ENCODE measurements around the gene SLC24A3.
"Not testable (repeated sequence)": the region's sequence is repeated elsewhere in the genome, so short reads cannot be mapped to it uniquely, and the experiment has no call there.

SLC24A3 gene

GRCh38 chr20:19659448-19659847 is 447.0 kb downstream of the SLC24A3 start:
- DNase-seq (ENCODE audit: extremely low read depth in 1 of 2, low read depth in 1 of 2) = no peak

- no peak for DNase-seq (ENCODE audit: extremely low read depth in 1 of 2, low read depth in 1 of 2)
Observed at GRCh38 chr20:19660808-19661378, 448.5 kb downstream of the SLC24A3 start.

- peak in 1 of 2 donors; percentile 17 for DNase-seq (ENCODE audit: extremely low read depth in 1 of 2, low read depth in 1 of 2)
Observed at GRCh38 chr20:19661717-19662636, 449.5 kb downstream of the SLC24A3 start.

GRCh38 chr20:19662637-19662995 is 450.2 kb downstream of the SLC24A3 start:
- DNase-seq (ENCODE audit: extremely low read depth in 1 of 2, low read depth in 1 of 2) = no peak

- DNase-seq (ENCODE audit: extremely low read depth in 1 of 2, low read depth in 1 of 2) = no peak
Observed at GRCh38 chr20:19668418-19668817, 456.0 kb downstream of the SLC24A3 start.

GRCh38 chr20:19670829-19671228 is 458.4 kb downstream of the SLC24A3 start:
- DNase-seq (ENCODE audit: extremely low read depth in 1 of 2, low read depth in 1 of 2) = no peak

GRCh38 chr20:19671374-19671773 is 458.9 kb downstream of the SLC24A3 start:
- DNase-seq (ENCODE audit: extremely low read depth in 1 of 2, low read depth in 1 of 2) = no peak

- no peak for DNase-seq (ENCODE audit: extremely low read depth in 1 of 2, low read depth in 1 of 2)
Observed at GRCh38 chr20:19672498-19672897, 460.1 kb downstream of the SLC24A3 start.

GRCh38 chr20:19673575-19673974 is 461.1 kb downstream of the SLC24A3 start:
- no peak for DNase-seq (ENCODE audit: extremely low read depth in 1 of 2, low read depth in 1 of 2)

GRCh38 chr20:19676202-19676601 is 463.8 kb downstream of the SLC24A3 start:
- DNase-seq (ENCODE audit: extremely low read depth in 1 of 2, low read depth in 1 of 2) = no peak

- DNase-seq (ENCODE audit: extremely low read depth in 1 of 2, low read depth in 1 of 2) = no peak
Observed at GRCh38 chr20:19677336-19677735, 464.9 kb downstream of the SLC24A3 start.

- not testable (repeated sequence) for DNase-seq (ENCODE audit: extremely low read depth in 1 of 2, low read depth in 1 of 2)
Observed at GRCh38 chr20:19678591-19678990, 466.1 kb downstream of the SLC24A3 start.

GRCh38 chr20:19679900-19680495 is 467.6 kb downstream of the SLC24A3 start:
- DNase-seq (ENCODE audit: extremely low read depth in 1 of 2, low read depth in 1 of 2) = no peak

GRCh38 chr20:19682249-19682648 is 469.8 kb downstream of the SLC24A3 start:
- no peak for DNase-seq (ENCODE audit: extremely low read depth in 1 of 2, low read depth in 1 of 2)

GRCh38 chr20:19683188-19683587 is 470.7 kb downstream of the SLC24A3 start:
- no peak for DNase-seq (ENCODE audit: extremely low read depth in 1 of 2, low read depth in 1 of 2)

- no peak for DNase-seq (ENCODE audit: extremely low read depth in 1 of 2, low read depth in 1 of 2)
Observed at GRCh38 chr20:19683822-19684221, 471.4 kb downstream of the SLC24A3 start.

- DNase-seq (ENCODE audit: extremely low read depth in 1 of 2, low read depth in 1 of 2) = no peak
Observed at GRCh38 chr20:19688031-19688806, 475.8 kb downstream of the SLC24A3 start.

GRCh38 chr20:19690462-19690861 is 478.0 kb downstream of the SLC24A3 start:
- no peak for DNase-seq (ENCODE audit: extremely low read depth in 1 of 2, low read depth in 1 of 2)

- DNase-seq (ENCODE audit: extremely low read depth in 1 of 2, low read depth in 1 of 2) = no peak
Observed at GRCh38 chr20:19691125-19691524, 478.7 kb downstream of the SLC24A3 start.

- no peak for DNase-seq (ENCODE audit: extremely low read depth in 1 of 2, low read depth in 1 of 2)
Observed at GRCh38 chr20:19692100-19692499, 479.7 kb downstream of the SLC24A3 start.

- peak; percentile 5 to 14 for DNase-seq (ENCODE audit: extremely low read depth in 1 of 2, low read depth in 1 of 2)
Observed at GRCh38 chr20:19692685-19693119, 480.3 kb downstream of the SLC24A3 start.
